HepG2 (cell line): Measurements from ENCODE around the gene AP2S1. TPM values are rescaled to one million over a fixed set of nuclear protein-coding genes. Genes with fewer than 3 reads are reported as not detected.

Source experiments
- BHLHE40 ChIP-seq: IDR thresholded peaks from 2 replicates; pipeline ENCODE4 v1.6.1; 2011; ENCODE audit warnings: low read length, improper control_type of control experiment
- CBX5 ChIP-seq: sonication (generic); formaldehyde crosslinking; IDR thresholded peaks from 2 replicates; pipeline ENCODE4 v1.4.0; 2020; ENCODE audit warnings: missing genetic modification reagents, borderline replicate concordance
- ERF ChIP-seq: IDR thresholded peaks from 2 replicates; pipeline ENCODE4 v1.6.1; 2018; ENCODE audit warnings: missing biosample characterization, missing genetic modification reagents
- GATAD1 ChIP-seq: IDR thresholded peaks from 2 replicates; pipeline ENCODE4 v1.6.1; 2016; ENCODE audit warnings: missing genetic modification reagents, missing compliant biosample characterization
- GATAD2A ChIP-seq: IDR thresholded peaks from 2 replicates; pipeline ENCODE4 v1.6.1; 2016
- HOXA7 ChIP-seq: sonication (generic); formaldehyde crosslinking; IDR thresholded peaks from 2 replicates; pipeline ENCODE4 v1.8.1; 2022; ENCODE audit warnings: mild to moderate bottlenecking, missing genetic modification reagents, moderate library complexity
- KMT2A ChIP-seq: sonication (generic); formaldehyde crosslinking; IDR thresholded peaks from 2 replicates; pipeline ENCODE4 v1.4.0; 2020; ENCODE audit warnings: missing genetic modification reagents
- NFRKB ChIP-seq: fragments of 450-650 bp; IDR thresholded peaks from 2 replicates; pipeline ENCODE4 v1.6.1; 2017
- RBM22 ChIP-seq: fragments of 200-400 bp; formaldehyde crosslinking; optimal IDR thresholded peaks from 2 replicates; pipeline ENCODE3; 2017; ENCODE audit warnings: mild to moderate bottlenecking, low read length, moderate library complexity
- SP1 ChIP-seq, 2 experiments: fragments of 450-650 bp in 1 of 2; sonication (generic) in 1 of 2; formaldehyde crosslinking in 1 of 2; IDR thresholded peaks; 2 replicates each; pipeline versions ENCODE4 v1.4.0 to v1.6.1; 2016 to 2020; ENCODE audit warnings: missing genetic modification reagents in 1 of 2
- TCF7 ChIP-seq: sonication (generic); IDR thresholded peaks from 2 replicates; pipeline ENCODE4 v1.6.1; 2016; ENCODE audit warnings: antibody characterized with exemption, low read depth
- TCF7L2 ChIP-seq: IDR thresholded peaks from 2 replicates; pipeline ENCODE4 v1.6.1; 2011; ENCODE audit warnings: mild to moderate bottlenecking, low read depth, low read length, moderate library complexity
- TP53 ChIP-seq: sonication (generic); formaldehyde crosslinking; conservative IDR thresholded peaks from 2 replicates; pipeline ENCODE4 v1.4.0; 2020; ENCODE audit warnings: missing genetic modification reagents
- ZKSCAN5 ChIP-seq: sonication (generic); formaldehyde crosslinking; IDR thresholded peaks from 2 replicates; pipeline ENCODE4 v1.5.1; 2020; ENCODE audit warnings: mild to moderate bottlenecking, missing genetic modification reagents
- ZNF124 ChIP-seq: sonication (generic); formaldehyde crosslinking; IDR thresholded peaks from 2 replicates; pipeline ENCODE4 v1.4.0; 2020; ENCODE audit warnings: missing genetic modification reagents
- ZNF296 ChIP-seq: sonication (generic); formaldehyde crosslinking; conservative IDR thresholded peaks from 2 replicates; pipeline ENCODE4 v1.5.0; 2020; ENCODE audit warnings: mild to moderate bottlenecking, missing genetic modification reagents
- ZNF44 ChIP-seq: sonication (generic); formaldehyde crosslinking; IDR thresholded peaks from 2 replicates; pipeline ENCODE4 v1.5.1; 2020; ENCODE audit warnings: mild to moderate bottlenecking, missing genetic modification reagents
- ZNF510 ChIP-seq: sonication (generic); formaldehyde crosslinking; IDR thresholded peaks from 2 replicates; pipeline ENCODE4 v1.4.0; 2020; ENCODE audit warnings: low read depth, mild to moderate bottlenecking, missing genetic modification reagents
- ZNF567 ChIP-seq: sonication (generic); formaldehyde crosslinking; IDR thresholded peaks from 2 replicates; pipeline ENCODE4 v1.8.1; 2023; ENCODE audit warnings: mild to moderate bottlenecking, missing genetic modification reagents, borderline replicate concordance
- ZNF629 ChIP-seq: sonication (generic); formaldehyde crosslinking; conservative IDR thresholded peaks from 2 replicates; pipeline ENCODE4 v1.5.0; 2020; ENCODE audit warnings: missing genetic modification reagents
- ZNF879 ChIP-seq: sonication (generic); formaldehyde crosslinking; IDR thresholded peaks from 2 replicates; pipeline ENCODE4 v1.8.1; 2023; ENCODE audit warnings: missing genetic modification reagents
- polyA plus RNA-seq, 8 experiments: library from polyadenylated mRNA; depleted of rRNA in 3 of 8; stranded (reverse) in 7 of 8; unstranded in 1 of 8; fragments of >200 nt; fragmentation: Illumina TruSeq in 4 of 8; extraction: Trizol in 4 of 8; gene quantifications; 2 replicates each; pipeline versions ENCODE4 v1.2.1 to v1.2.3, GENCODE V29; 2011 to 2016; ENCODE audit warnings: low read depth in 4 of 8, missing spikeins in 1 of 8, mixed read lengths in 1 of 8; ENCODE audit not compliant: insufficient read depth in 1 of 8
- total RNA-seq, 5 experiments: library from RNA; depleted of rRNA; stranded (reverse); fragments of >200 nt; fragmentation: Illumina TruSeq; extraction: Trizol; gene quantifications; 2 replicates each; pipeline ENCODE4 v1.2.3, GENCODE V29; 2016; ENCODE audit warnings: low read depth in 1 of 5
- TF ChIP-seq, protein P1 (sequence below): IDR thresholded peaks from 2 replicates; pipeline ENCODE4 v1.6.1; 2016; ENCODE audit warnings: missing compliant biosample characterization, missing genetic modification reagents, borderline replicate concordance
- TF ChIP-seq, protein P2 (sequence below): sonication (generic); formaldehyde crosslinking; IDR thresholded peaks from 2 replicates; pipeline ENCODE4 v1.8.1; 2023; ENCODE audit warnings: missing genetic modification reagents, mild to moderate bottlenecking, borderline replicate concordance
- TF ChIP-seq, protein P3 (sequence below): sonication (generic); formaldehyde crosslinking; IDR thresholded peaks from 2 replicates; pipeline ENCODE4 v1.4.0; 2020; ENCODE audit warnings: mild to moderate bottlenecking, low read depth, missing genetic modification reagents
- TF ChIP-seq, protein P4 (sequence below): IDR thresholded peaks from 2 replicates; pipeline ENCODE4 v1.6.1; 2016; ENCODE audit warnings: mild to moderate bottlenecking
- TF ChIP-seq, protein P5 (sequence below): sonication (generic); formaldehyde crosslinking; IDR thresholded peaks from 2 replicates; pipeline ENCODE4 v1.5.0; 2020; ENCODE audit warnings: mild to moderate bottlenecking, missing genetic modification reagents

Gene AP2S1
- total and polyA plus RNA-seq, 2 of the 13 experiments (the other 11 are each of a cell fraction or from before 2014, with no cell fraction given), result 45.2 to 86.1 TPM

DNA sequence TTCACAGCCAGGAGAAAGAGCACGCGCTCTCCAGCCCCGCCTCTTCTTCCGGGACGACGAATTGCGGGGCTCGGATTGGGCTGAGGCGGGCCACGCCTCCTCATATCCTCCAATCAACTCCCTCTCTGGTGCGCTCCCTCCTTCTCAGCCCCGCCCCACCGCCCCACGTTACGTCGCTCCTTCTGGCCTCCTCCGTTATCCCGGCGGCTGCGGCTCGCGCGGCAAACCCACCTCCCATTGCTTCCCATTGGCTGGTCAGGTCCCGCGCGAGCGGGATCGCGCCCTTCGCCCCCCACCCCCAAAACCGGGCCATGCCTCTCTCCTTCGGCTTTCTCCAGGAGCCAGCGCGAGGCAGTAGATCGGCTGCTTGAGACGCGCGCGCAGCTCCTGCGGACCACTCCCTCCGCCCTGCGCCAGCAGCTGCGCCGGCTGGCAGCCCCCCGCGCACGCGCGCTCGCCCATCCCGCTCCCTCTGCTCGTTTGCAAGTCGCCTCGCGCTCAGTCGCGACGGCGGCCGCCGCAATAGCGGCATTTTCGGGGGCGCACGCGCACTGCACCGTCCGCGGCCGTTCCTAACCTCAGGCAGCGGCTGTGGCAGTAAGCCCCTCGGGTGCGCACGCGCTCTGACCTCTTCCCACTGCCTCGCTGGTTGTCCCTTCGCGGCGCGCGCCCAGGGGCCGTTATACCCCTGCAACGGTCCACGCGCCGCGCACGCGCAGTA is 9.6 kb upstream of the AP2S1 start (continued):
- no peak for TF ChIP-seq ZKSCAN5 (CRISPR knock-in tag)
- TF ChIP-seq ZNF44 (CRISPR knock-in tag), result no peak
- TF ChIP-seq GATAD2A, result no peak
- TF ChIP-seq, protein P1, sequence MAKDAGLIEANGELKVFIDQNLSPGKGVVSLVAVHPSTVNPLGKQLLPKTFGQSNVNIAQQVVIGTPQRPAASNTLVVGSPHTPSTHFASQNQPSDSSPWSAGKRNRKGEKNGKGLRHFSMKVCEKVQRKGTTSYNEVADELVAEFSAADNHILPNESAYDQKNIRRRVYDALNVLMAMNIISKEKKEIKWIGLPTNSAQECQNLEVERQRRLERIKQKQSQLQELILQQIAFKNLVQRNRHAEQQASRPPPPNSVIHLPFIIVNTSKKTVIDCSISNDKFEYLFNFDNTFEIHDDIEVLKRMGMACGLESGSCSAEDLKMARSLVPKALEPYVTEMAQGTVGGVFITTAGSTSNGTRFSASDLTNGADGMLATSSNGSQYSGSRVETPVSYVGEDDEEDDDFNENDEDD (CRISPR knock-in tag), result peak; percentile 90
- TF ChIP-seq CBX5, result no peak
- TF ChIP-seq ZNF124 (CRISPR knock-in tag), result no peak
- no peak; the same call in 1 of the 2 replicates for TF ChIP-seq ZNF296 (CRISPR knock-in tag)
- TF ChIP-seq, protein P2, sequence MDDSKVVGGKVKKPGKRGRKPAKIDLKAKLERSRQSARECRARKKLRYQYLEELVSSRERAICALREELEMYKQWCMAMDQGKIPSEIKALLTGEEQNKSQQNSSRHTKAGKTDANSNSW, result peak; percentile 59; the same call in 1 of the 2 replicates
- no peak for TF ChIP-seq TCF7L2
- TF ChIP-seq SP1 (IDR thresholded peaks at IDR 0.05), result peak; percentile 65; the same call in 1 of the 2 replicates
- peak; percentile 87 for TF ChIP-seq SP1 (CRISPR knock-in tag; IDR thresholded peaks at IDR 0.05)
- TF ChIP-seq RBM22, result peak; percentile 58
- peak; percentile 31; the same call in 1 of the 2 replicates for TF ChIP-seq KMT2A (CRISPR knock-in tag)
- peak; percentile 32; the same call in 1 of the 2 replicates for TF ChIP-seq ZNF629
- TF ChIP-seq NFRKB, result no peak
- no peak for TF ChIP-seq TP53 (CRISPR knock-in tag)
- no peak for TF ChIP-seq HOXA7 (CRISPR knock-in tag)
- TF ChIP-seq ZNF510 (CRISPR knock-in tag), result peak; percentile 92
- no peak for TF ChIP-seq BHLHE40
- no peak; the same call in 1 of the 2 replicates for TF ChIP-seq ZNF567 (CRISPR knock-in tag)
- TF ChIP-seq, protein P3, sequence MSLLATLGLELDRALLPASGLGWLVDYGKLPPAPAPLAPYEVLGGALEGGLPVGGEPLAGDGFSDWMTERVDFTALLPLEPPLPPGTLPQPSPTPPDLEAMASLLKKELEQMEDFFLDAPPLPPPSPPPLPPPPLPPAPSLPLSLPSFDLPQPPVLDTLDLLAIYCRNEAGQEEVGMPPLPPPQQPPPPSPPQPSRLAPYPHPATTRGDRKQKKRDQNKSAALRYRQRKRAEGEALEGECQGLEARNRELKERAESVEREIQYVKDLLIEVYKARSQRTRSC (CRISPR knock-in tag), result 0 out of 2 replicates have a peak, but pooled peaks have one; percentile 65
- TF ChIP-seq, protein P4, sequence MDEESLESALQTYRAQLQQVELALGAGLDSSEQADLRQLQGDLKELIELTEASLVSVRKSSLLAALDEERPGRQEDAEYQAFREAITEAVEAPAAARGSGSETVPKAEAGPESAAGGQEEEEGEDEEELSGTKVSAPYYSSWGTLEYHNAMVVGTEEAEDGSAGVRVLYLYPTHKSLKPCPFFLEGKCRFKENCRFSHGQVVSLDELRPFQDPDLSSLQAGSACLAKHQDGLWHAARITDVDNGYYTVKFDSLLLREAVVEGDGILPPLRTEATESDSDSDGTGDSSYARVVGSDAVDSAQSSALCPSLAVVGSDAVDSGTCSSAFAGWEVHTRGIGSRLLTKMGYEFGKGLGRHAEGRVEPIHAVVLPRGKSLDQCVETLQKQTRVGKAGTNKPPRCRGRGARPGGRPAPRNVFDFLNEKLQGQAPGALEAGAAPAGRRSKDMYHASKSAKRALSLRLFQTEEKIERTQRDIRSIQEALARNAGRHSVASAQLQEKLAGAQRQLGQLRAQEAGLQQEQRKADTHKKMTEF (CRISPR knock-in tag), result peak; percentile 64
- TF ChIP-seq, protein P5, sequence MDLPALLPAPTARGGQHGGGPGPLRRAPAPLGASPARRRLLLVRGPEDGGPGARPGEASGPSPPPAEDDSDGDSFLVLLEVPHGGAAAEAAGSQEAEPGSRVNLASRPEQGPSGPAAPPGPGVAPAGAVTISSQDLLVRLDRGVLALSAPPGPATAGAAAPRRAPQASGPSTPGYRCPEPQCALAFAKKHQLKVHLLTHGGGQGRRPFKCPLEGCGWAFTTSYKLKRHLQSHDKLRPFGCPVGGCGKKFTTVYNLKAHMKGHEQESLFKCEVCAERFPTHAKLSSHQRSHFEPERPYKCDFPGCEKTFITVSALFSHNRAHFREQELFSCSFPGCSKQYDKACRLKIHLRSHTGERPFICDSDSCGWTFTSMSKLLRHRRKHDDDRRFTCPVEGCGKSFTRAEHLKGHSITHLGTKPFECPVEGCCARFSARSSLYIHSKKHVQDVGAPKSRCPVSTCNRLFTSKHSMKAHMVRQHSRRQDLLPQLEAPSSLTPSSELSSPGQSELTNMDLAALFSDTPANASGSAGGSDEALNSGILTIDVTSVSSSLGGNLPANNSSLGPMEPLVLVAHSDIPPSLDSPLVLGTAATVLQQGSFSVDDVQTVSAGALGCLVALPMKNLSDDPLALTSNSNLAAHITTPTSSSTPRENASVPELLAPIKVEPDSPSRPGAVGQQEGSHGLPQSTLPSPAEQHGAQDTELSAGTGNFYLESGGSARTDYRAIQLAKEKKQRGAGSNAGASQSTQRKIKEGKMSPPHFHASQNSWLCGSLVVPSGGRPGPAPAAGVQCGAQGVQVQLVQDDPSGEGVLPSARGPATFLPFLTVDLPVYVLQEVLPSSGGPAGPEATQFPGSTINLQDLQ (CRISPR knock-in tag), result no peak
- TF ChIP-seq GATAD1 (CRISPR knock-in tag), result peak; percentile 67; the same call in 1 of the 2 replicates
- TF ChIP-seq TCF7, result no peak
- peak; percentile 93 for TF ChIP-seq ERF (CRISPR knock-in tag)
- no peak for TF ChIP-seq ZNF879 (CRISPR knock-in tag)
